HG03066 (cell line): ENCODE data around the gene CAMSAP1.

Experiments
- ATAC-seq: cut with Tn5 transposase; IDR thresholded peaks from one replicate; pipeline ENCODE4 v1.9.1; 2021; ENCODE audit warnings: low read depth; ENCODE audit not compliant: unreplicated experiment

The CAMSAP1 gene

DNA sequence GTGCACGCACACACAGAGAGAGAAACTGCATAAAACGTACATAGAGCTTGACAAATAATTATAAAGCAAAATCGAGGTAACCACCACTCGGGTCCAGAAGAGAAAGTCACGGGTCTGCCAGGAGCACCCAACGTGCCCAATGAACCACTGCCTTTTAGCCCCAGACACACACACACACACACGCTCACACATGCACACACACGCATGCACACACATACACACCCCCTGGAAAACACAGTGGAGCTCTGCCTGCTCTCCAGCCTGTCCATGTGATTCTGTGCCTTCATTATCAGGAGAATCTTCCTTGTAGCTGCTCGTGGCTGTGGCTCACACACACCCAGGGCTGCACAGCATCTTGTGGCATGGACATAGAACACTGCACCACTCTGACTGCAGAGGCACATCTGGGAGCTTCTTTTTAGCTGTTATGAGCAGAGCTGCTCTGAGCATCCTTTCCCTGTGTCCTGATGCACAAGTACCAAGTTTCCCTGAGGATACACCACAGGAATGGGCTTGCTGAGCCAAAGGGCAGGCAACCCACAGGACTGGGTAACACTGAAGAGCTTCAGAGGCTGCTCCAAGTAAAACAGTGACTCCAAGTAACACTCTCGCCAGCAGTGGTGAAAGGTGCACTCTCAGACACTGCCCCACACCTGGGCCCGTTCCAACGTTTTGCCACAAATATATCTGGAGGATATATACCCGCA lies 58.9 kb downstream of the CAMSAP1 start:
- no peak for ATAC-seq

- ATAC-seq: no peak
These were observed 59.5 kb downstream of the CAMSAP1 start for GRCh38 chr9:135847833-135848232.

- no peak for ATAC-seq
These were observed 66.8 kb downstream of the CAMSAP1 start for GRCh38 chr9:135840539-135840938.

- ATAC-seq: no peak
These were observed 67.2 kb downstream of the CAMSAP1 start for GRCh38 chr9:135840107-135840506.

DNA sequence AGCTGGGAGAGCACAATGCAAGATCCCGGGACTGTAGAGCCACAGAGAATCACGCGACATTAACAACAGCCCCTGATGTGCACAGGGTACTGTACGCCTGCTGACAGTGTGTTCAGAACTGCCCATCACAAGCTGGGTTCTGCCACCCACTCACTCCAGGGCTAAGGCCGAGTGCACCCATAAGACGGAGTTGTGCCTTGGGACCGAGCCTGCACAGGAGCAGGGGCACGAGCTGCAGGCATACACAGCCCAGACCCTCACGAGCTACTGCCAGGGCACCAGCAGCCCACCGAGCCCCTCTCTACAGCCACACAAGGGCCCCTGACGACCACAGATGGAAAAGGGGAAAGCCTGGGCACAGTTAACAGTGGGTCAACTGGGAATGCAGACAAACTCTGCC lies 67.8 kb downstream of the CAMSAP1 start:
- no peak for ATAC-seq

- ATAC-seq: no peak
These were observed 72.2 kb downstream of the CAMSAP1 start for GRCh38 chr9:135835131-135835530.

DNA sequence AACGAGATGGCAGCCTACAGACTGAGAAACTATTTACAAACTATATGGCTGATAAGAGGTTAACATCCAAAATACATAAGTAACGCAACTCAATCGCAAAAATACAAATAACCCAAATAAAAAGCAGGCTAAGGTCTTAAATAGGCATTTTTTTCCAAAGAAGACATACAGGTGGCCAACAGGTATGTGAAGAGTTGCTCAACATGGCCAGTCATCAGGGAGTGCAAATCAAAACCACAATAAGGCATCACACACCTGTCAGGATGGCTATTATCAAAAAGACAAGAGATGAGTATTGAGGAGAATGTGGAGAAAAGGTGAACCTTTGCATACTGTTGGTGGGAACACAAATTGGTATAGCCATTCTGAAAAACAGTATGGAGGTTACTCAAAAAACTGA lies 73.5 kb downstream of the CAMSAP1 start:
- no peak for ATAC-seq

DNA sequence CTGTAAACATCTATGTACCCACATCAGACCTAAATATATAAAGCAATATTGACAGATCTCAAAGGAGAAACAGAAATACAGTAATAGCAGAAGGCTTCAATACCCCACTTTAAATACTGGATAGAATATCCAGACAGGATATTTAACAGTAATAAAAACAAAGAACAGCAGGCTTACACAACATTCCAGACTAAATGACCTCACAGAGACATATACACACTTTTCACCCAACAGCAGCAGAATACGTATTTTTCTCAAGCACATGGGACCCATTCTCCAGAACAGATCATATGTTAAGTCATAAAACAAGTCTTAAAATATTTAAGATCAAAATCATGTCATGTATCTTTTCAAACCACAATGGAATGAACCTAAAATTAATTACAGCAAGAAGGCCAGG lies 76.8 kb downstream of the CAMSAP1 start:
- ATAC-seq: no peak

DNA sequence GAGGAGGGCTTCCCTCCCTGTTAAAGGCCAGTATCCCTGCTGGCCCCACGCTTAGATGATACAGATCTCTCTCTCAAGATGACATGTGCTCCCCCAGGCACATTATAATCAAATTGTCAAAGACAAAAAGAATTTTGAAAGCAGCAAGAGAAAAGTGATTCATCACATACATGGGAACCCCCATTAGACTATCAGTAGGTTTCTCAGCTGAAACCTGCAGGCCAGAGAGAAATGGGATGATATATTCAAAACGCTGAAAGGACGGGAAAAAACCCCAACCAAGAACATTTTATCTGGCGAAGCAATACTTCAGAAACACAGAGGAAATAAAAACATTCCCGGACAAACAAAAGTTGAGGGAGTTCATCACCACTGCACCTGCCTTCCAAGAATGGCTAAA lies 78.7 kb downstream of the CAMSAP1 start:
- no peak for ATAC-seq

DNA sequence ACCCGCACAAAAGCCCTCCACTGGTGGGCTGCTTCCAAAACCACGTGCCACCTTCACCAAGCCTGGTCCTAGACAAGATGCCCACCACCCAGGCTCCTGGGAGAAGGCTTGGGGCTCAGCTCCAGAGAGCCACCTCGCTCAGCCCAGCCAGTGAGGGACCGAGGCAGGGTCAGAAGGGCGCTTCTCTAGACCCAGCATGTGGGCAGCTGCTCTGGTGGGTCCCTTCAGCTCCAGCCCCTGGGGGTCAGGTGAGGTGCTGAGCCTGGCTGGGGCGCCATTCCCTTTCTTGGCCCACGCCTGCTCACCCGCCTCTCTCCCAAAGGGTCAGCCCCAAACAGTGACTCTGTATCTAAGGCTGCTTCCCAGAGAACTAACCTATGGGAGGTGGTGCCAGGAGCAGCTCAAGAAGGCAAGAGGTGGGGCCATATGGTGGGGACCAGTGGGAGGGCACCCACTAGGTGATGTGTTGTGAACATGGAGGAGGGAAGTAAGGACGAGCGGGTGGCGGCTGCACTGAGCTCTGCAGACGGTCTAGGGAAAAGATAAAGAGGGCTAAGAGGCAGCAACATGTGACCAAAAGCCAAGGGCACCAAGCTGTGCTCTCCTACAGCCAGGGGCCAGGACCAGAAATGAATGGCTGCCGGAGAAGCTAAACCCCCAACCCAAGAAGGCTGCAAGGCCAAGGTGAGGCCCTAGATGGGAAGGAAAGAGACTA lies 79.3 kb downstream of the CAMSAP1 start:
- no peak for ATAC-seq

- no peak for ATAC-seq
These were observed 80.0 kb downstream of the CAMSAP1 start for GRCh38 chr9:135827301-135827700.

- ATAC-seq: no peak
These were observed 81.2 kb downstream of the CAMSAP1 start for GRCh38 chr9:135826188-135826545.

DNA sequence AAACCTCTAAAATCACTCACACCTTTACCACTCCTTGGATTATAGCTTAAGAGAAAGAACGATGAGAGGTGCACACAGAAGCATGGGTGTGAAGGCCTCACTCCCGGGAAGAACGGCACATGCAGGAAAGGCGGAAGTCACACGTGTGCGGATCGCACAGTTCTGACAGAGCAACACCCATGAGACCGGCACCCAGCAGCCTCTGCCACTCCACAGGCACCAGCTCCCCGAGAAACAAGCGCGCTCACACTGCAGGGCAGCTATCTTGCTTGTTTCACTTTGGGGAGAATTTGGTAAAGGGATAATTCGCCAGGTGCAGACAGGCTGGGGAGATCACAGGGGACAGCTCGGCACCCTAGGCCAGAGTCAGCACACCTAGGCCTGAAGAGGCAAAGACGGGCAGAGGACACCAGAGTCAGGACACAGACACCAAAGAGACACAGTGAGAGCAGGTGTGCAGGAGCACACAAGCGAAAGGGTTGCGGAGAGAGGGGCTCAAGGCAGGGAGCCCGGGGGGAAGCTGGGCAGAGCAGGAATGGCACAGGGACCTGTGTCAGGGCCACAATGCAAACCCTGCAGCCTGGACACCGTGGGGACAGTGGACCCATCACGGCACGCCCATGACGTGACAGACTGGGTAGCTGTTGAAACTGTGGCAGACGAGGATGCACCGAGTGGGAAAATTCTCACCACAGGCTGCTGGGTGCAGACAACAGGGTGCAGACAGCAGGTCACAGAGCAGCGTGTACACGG lies 81.7 kb downstream of the CAMSAP1 start:
- no peak for ATAC-seq

- ATAC-seq: no peak
These were observed 84.3 kb downstream of the CAMSAP1 start for GRCh38 chr9:135823036-135823435.

GRCh38 chr9:135822374-135822755 lies 85.0 kb downstream of the CAMSAP1 start:
- no peak for ATAC-seq

DNA sequence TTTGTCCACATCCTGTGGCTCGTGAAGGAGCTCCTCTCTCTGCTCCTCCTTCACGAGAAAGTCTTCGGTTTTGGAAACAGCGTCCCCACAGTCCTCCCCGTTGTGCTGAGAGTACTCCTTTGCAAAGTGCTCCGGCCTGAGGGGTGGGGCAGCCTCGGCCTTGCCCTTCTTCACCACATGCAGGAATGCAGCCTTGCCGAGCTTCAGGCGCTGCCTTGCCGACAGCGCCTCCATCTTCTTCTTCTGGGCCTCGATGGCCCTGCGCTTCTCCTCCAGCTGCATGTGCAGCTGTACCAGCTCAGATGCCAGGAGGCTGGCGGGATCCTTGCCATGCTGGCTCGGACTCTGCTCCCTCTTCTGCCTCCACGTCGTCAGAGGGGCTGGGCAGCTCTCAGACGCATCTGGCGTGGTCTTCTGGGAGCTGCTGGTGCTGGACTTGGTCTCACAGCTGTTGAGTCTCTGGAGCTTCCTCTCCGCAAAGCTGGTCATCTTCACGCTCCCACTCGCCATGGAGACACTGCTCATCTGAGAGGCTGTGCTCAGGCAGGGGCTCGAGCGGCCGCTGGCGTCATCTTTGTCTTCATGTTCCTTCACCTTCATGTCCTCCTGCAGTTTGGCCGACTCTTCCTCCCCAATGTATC lies 85.5 kb downstream of the CAMSAP1 start:
- ATAC-seq: no peak

DNA sequence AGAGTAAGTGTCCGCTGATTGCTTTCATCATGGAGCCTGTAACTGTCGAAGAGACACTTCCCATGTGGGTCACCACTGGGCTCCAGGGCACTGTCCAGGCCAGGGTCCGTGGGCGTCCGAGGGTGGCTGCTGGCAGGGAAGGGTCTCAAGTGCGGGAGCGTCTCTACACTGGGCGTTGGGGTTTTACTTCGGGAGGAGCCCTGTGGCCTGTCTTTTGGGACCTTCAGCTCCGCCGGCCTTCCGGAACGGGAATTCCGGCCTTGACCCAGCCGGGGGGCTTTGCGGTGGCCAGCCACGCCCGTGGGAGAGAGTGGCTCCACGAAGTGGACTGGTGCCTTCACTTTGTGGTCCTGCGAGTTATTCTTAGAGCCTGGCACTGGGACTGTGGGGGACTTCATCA lies 86.2 kb downstream of the CAMSAP1 start:
- ATAC-seq: no peak

DNA sequence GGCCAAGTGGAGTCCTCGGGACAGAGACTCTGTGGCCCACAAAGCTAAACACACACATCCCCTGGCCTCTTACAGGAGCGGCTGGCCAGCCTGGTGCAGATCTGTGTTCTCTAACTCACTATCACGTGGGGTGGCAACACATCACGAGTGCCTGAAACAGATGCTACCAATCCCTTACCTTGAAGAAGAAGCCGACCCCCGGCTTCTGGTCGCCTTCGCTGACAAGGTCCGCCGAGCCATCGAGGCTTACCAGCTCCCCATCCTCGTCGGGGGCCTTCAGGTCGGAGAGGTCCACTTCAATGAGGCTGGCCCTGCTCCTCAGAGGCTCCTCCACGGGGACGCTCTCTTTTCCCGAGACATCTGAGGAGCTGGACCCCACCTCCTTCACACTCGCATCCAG lies 86.7 kb downstream of the CAMSAP1 start:
- ATAC-seq: no peak

DNA sequence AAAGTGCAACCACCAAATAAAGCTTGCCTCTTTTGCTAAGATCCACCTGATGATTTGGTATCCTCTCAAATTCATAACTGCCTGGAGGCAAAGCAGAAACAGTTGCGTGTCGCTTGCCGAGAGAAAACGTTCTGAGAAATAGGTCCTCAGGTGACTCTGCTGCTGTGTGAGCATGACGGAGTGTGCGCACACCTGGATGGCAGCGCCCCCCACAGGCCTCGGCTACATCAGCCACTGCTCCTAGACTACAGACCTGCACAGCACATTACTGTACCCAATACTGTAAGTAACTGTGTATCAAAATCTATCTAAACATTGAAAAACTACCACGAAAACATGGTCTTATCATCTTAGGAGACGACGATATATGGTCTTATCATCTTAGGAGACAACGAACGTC lies 87.4 kb downstream of the CAMSAP1 start:
- no peak for ATAC-seq

- no peak for ATAC-seq
These were observed 88.4 kb downstream of the CAMSAP1 start for GRCh38 chr9:135818718-135819475.
